ENCODE data around the gene HMG20A. TPM values are rescaled to one million over a fixed set of nuclear protein-coding genes. Genes with fewer than 3 reads are reported as not detected.

Gene HMG20A
- total RNA-seq, 1 experiment from 2014 or later, result 60.2 TPM

GRCh38 chr15:77384589-77385359 lies 35.9 kb upstream of the HMG20A start:
- Mint-ChIP-seq H3K27me3 (ENCODE audit: low read depth) (no peaks in the 10 kb centered on the region), H3K27ac (no peak overlapping the region), H3K4me1 (peaks cover 6 to 13% of the 10 kb centered on the region in 2 experiments; a peak in 3 of 4 replicates), H3K9me3 (no peaks in the 10 kb centered on the region), H3K36me3 (ENCODE audit: insufficient read depth in 1 of 3, low read depth in 3 of 3) (no peaks in the 10 kb centered on the region), H3K4me3 (no peak overlapping the region)
- no peak overlapping the region for H2AK5ac ChIP-seq (ENCODE audit: insufficient read length, low read length)
- no peak overlapping the region for H2BK120ac ChIP-seq (ENCODE audit: low read depth, low read length, poor library complexity, severe bottlenecking)
- no peak overlapping the region for H3K9ac ChIP-seq (ENCODE audit: extremely low read depth, insufficient read length, low read length)
- no peak overlapping the region for H3K4me2 ChIP-seq (ENCODE audit: insufficient read depth, insufficient read length, low read length)
- no peak overlapping the region for H3K23ac ChIP-seq (ENCODE audit: insufficient read length, low read depth, low read length)
- no peak overlapping the region for H2BK5ac ChIP-seq (ENCODE audit: insufficient read length, low read length)
- H3K79me1 ChIP-seq (ENCODE audit: insufficient read depth, low read depth, low read length, poor library complexity, severe bottlenecking), result no peaks in the 10 kb centered on the region
- H3T11ph ChIP-seq (ENCODE audit: low read length), result no peak overlapping the region
- no peaks in the 10 kb centered on the region for H3K23me2 ChIP-seq (ENCODE audit: insufficient read length, low read depth, low read length, poor library complexity, severe bottlenecking)
- no peak overlapping the region for H3K56ac ChIP-seq (ENCODE audit: insufficient read length, low read depth, low read length)
- H3K79me2 ChIP-seq (ENCODE audit: insufficient read depth, low read length), result no peaks in the 10 kb centered on the region
- no peak overlapping the region for H2BK20ac ChIP-seq (ENCODE audit: low read depth, low read length, poor library complexity, severe bottlenecking)
- H3K9me3 ChIP-seq (ENCODE audit: control insufficient read depth, low read depth, low read length), result no peaks in the 10 kb centered on the region
- no peak overlapping the region for H2AFZ ChIP-seq (ENCODE audit: low read length)
- no peak overlapping the region for H2BK12ac ChIP-seq (ENCODE audit: insufficient read length, low read depth, low read length)
- H4K20me1 ChIP-seq (ENCODE audit: control insufficient read depth, insufficient read depth, insufficient read length), result no peaks in the 10 kb centered on the region
- H3K18ac ChIP-seq (ENCODE audit: insufficient read length, low read depth, low read length), result no peak overlapping the region
- no peak for TF ChIP-seq CTCF (conservative IDR thresholded peaks at IDR 0.05)
- H4K91ac ChIP-seq (ENCODE audit: insufficient read length, low read depth, low read length), result no peak overlapping the region
- no peak for DNase-seq
- H3K27me3 ChIP-seq (ENCODE audit: insufficient read depth, low read length), result no peaks in the 10 kb centered on the region
- no peaks in the 10 kb centered on the region for H3K4me1 ChIP-seq (ENCODE audit: insufficient read depth, low read length)
- no peak overlapping the region for H2BK15ac ChIP-seq (ENCODE audit: low read depth, low read length)
- H3K4ac ChIP-seq (ENCODE audit: low read depth, low read length), result no peak overlapping the region
- H4K8ac ChIP-seq (replicated peaks; ENCODE audit: insufficient read length, low read depth, low read length), result no peak overlapping the region
- no peak overlapping the region for H3K27ac ChIP-seq (ENCODE audit: insufficient read length, low read depth, low read length)
- H3K14ac ChIP-seq (ENCODE audit: insufficient read depth, low read length), result no peak overlapping the region
- no peak overlapping the region for H4K5ac ChIP-seq (ENCODE audit: insufficient read length, low read depth, low read length)

Data from H9 (cell line).